ENCODE data around the gene CROCC2.

Gene CROCC2

GRCh38 chr2:241005569-241005968, 99.4 kb downstream of the CROCC2 start:
- DNase-seq, result no peak

- no peak for DNase-seq
Measured at GRCh38 chr2:241006412-241006811, 100.3 kb downstream of the CROCC2 start.

DNA sequence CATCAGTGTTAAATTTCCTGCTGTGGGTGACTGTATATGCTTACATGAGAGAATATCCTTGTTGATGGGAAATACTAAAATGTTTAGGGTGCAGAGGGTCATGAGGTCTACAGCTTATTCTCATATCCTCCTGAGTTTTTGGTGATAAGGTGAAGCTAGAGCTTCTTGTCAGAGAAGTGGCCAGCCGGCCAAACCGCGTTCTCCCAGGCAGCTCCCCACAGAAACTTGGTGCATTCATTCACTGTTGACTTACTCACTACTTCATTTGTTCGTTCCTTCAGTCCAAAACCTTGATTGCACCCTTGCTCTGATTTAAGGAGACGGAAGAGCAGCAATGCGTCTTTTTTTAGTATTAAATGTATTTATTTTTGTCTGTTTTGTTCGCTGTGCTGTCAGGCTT, 101.0 kb downstream of the CROCC2 start:
- no peak for DNase-seq

DNA sequence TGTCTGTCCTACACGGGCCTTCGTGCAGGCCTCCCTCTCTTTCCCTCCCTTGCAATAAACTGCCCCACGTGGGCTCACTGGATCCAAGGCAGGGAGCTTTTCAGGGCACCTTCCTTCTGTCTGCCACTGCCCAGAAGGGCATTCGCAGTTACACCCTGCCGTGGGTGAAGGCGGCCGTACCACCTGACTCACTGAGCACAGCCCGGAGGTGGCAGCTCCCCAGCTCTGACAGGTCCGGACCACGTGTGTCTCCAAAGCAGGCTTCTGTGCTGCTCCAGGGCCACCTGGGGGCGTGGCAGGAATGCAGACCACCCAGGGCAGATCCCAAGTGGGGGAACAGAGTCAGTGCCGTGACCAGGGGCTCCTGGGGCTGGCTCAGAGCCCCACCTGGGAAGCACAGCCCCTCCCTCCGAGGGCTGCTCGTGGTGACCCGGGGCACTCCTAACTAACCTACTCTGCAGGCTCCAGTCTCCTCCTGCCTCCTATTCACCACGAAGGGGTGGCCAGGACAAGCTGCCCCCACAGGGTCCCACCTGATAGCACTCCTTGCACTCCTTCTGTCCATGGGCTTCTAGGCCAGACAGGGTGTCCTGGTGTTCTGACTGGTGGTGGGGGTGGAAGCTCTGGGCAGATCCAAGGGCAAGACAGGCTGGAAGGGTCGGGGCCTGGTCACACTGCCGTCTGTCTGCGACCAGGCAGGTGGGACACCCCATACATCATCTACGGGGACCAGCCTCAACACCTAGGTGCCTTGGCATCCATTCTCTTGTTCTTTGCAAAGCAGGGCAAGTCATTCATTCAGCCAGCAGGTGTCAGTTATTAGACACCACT, 102.0 kb downstream of the CROCC2 start:
- no peak for DNase-seq

- DNase-seq, result no peak
Measured at GRCh38 chr2:241008711-241009121, 102.6 kb downstream of the CROCC2 start.

- DNase-seq, result no peak
Measured at GRCh38 chr2:241009191-241009590, 103.1 kb downstream of the CROCC2 start.

- DNase-seq, result peak; percentile 71
Measured at GRCh38 chr2:241009601-241010530, 103.7 kb downstream of the CROCC2 start.

DNA sequence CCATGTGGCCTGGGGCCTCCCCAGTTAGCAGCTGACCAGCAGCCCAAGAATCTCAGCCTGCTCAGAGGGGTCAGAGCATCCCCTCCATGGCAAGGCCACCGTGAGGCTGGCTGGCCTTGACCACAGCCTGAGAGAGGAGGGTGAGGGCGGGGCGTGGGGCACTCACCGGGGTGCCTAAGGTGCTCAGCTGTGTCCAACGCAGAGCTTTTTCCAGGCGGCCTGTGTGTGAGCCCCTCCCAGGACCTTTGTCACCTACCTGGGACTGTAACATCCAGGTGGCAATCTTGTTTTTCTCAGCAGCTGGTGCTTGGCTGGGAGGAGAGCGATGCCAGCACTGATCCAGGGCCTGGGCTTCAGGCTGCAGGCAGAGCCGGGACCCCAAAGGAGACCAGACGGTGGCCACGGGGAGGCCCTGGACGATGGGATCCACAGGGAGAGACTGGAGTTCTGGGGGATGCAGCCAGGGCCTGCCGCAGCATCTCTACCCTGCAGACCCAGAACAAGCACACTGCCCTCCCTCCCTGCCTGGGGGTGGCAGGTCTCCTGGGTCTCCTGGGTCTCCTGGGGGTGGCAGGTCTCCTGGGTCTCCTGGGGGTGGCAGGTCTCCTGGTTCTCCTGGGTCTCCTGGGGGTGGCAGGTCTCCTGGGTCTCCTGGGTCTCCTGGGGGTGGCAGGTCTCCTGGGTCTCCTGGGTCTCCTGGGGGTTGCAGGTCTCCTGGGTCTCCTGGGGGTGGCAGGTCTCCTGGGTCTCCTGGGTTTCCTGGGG, 104.6 kb downstream of the CROCC2 start:
- no peak for DNase-seq

DNA sequence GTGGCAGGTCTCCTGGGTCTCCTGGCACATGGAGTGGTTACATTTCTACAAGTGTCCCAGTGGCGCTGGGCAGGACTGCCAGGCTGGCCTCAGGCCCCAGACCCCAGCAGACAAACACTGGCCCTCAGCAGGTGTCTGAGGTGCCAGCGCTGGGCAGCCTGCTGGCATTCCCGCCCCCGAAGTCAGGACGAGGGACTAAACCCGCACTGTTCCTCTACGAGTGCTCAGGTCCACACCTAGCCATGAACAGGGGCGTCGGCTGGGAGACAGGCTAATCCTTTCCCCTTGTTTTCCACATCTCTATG, 105.1 kb downstream of the CROCC2 start:
- no peak for DNase-seq

DNA sequence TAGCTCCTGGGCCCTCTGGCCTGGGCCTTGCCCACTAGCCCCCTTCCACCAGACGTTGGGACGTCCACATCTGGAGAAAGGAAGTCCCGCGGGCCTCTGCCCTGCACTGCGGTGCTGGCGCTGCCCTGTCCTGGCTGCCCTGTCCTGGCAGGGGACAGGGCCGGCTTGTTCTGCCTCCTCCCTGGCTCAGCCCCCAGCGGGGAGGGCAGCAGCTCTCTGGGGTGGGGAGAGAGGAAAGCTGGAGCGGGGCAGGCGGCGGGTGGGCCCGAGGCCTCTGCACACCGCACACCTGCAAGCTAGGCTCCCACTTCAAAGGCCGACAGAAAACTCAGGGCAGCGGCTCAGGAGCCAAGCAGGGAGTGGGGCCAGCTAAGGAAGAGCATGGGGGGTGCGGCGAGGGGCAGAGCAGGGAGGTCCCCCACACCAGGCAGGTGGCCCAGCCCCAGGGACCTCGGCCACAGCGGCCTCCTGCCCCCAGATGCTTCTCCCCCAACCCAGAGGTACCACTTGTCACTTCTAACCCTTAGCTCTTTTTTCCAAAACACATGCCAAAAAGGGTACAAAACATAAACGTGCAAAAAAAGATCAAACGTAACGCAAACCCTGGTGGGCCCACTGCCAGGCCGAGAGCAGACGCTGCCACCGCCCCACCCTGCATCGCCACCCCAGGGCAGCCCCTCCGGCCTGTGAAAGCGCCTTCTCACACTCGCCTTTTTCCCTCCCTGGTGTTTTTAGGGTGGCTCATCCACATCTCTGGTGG, 105.8 kb downstream of the CROCC2 start:
- no peak for DNase-seq

- no peak for DNase-seq
Measured at GRCh38 chr2:241014224-241014623, 108.1 kb downstream of the CROCC2 start.

DNA sequence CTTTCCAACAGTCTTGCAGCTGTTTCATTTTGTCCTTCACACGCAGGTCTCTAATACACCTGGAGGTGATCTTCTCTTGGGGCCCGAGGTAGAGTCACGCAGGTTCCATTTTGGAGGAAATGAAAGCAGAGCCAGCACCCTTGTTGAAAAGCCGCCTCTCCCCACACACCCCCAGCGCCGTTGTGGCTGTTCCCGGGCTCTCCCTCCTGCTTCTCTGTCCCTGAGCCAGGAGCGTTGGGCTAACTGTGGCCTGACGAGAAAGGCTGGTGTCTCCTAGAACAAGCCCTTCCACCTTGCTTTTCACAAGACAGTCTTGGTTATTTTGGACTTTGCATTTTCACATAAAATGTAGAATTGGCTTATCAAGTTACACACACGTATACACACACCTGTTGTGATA, 108.6 kb downstream of the CROCC2 start:
- DNase-seq, result no peak

GRCh38 chr2:241015439-241015838, 109.3 kb downstream of the CROCC2 start:
- DNase-seq, result no peak

DNA sequence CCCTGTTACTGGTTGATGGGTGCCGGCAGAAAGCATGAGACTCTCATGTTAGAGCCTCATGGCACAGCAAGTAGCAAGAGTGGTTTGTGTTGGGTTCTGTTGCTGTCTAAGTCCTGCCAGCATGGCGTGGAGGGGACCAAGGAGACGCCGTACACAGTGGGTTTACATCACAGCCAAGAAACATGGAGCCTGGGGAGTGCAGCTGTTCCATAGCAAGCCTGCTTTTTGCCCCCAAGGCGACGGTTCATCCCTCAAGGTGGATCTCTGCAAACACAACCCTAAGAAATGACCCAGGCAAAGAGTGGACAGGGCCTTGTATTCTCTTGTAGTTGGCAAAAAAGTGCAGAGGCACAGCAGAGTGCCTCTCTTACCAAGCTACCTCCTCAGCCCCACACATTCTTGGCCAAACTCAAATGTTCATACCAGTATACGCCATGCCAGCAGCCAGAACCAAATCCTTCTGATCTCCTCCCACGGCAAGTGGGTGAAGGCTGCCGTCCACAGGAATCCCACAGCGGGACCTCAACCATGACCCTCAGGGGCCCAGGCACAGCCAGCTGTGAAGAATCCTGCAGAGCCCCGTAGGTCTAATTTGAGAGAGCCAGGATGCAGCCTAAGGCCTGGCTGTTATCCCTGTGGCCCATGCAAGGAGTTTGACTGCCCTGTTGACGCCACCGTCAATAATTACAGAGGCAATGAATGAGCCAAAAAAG, 111.2 kb downstream of the CROCC2 start:
- no peak for DNase-seq

DNA sequence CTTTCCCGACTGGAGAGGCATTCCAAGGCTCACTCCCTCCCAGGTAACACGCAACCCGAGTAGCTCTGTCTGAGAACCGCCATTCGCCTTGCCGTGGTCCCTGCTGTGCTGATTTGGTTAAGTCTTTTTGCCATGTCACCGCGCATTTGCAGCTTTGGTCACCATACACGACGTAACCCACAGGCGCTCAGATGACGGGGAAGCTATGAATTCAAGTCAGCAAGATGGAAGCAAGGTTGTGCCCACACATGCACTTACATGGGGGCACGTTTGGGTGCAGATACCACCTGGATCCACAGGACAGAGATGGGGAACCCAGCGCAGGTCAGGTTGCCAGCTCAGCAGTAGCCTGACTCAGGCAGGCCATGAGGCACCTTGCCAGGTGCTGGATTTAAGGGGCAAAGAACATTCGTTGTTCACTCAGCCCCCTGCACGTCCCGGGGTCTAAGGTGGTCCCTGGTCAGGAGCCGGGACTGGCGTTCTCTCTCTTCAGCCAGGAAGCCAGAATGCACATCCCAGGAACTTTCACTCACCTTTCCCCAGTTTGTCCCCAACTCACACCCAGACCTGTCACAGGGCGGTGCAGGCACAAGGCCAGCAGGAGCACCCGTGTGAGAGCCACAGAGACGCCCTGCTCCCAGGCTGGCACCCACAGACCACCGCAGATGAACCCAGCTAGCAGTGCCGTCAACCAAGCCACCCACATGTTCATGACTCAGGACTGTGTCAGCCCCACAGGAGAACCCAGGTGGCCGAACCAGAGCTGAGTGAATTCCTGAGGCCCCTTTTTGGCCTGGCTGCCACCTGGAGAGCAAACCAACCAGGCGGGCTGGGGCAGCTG, 112.1 kb downstream of the CROCC2 start:
- no peak for DNase-seq

DNA sequence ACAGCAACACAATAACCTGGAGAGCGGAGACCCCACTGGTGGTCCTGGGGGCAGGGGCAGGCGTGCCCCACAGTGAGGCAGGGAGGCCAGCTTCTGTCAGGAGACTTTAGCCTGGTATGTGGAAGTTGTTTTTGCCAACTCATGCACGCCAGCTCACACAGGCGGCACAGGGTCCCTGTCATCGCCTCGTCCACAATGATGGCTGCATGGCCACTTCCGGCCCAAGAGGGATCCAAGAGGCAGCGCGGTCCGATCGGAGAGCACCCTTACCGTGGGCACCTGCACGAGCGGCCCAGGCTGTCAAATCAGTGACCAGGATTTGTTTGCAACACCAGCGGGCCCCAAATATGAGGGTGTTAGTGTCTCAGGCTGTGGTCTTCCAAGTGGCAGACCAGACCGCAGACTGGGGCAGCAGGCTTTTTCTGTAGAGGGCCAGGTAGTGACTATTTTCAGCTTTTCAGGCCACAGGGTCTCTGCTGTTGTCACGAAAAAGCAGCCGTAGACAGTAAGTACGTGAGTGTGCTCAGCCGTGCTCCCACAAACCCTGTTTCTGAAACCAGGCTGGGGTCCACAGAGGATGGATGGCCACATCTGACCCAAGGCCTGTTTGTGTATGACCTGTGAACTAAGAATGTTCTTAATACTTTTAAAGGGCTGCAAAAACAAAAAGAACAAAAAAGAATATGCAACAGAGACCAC, 113.5 kb downstream of the CROCC2 start:
- DNase-seq, result no peak

- DNase-seq, result no peak
Measured at GRCh38 chr2:241020201-241020600, 114.1 kb downstream of the CROCC2 start.

DNA sequence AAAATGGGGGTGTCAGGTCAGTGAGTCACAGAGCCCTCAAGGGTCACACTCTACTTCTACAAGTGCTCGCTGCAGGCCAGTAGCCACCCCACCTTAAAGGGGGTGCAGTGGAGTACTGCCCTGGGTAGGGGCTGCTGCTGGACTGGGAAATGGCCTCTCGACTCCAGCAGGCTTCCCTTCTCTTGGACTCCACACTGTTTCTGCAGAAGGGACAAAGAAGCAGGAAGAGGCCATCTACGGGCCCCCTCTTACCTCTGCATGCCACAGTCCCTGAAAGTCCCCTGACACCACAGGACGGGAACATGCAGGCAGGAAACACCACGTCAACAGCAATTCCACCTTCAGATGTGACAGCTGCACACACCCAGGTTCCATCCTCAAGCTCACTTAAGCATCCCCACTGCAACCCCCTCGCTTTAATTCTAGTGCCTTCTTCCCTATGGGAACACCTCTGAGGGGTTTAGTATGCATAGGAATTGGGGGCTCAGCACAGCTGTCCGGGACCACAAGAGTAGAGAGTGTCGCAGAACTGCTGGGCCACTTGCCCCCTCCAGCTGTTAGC, 114.6 kb downstream of the CROCC2 start:
- DNase-seq, result no peak

- no peak for DNase-seq
Measured at GRCh38 chr2:241025639-241026038, 119.5 kb downstream of the CROCC2 start.
